H7 (cell line): Measurements from ENCODE around the gene CNTNAP5. TPM values are rescaled to one million over a fixed set of nuclear protein-coding genes. Genes with fewer than 3 reads are reported as not detected.

Experiments
- DNase-seq: peaks from one replicate; pipeline ENCODE4 v3.0.0; 2012
- H3K27me3 ChIP-seq: 2 replicates; pipeline ENCODE4 v1.6.0; 2011; ENCODE audit warnings: mild to moderate bottlenecking, low read length; ENCODE audit not compliant: control insufficient read depth, insufficient read depth
- H3K36me3 ChIP-seq: replicated peaks from 2 replicates; pipeline ENCODE4 v1.5.1; 2011; ENCODE audit warnings: low read length; ENCODE audit not compliant: control insufficient read depth, insufficient read depth
- H3K4me3 ChIP-seq: 2 replicates; pipeline ENCODE4 v1.5.1; 2011; ENCODE audit warnings: low read depth, mild to moderate bottlenecking, control low read depth, low read length, moderate library complexity; ENCODE audit not compliant: insufficient read depth
- total RNA-seq: library from RNA; depleted of rRNA; stranded (reverse); fragments of >200 nt; shearing (Covaris generic); gene quantifications from 2 replicates; pipeline ENCODE4 v1.2.3, GENCODE V29; 2014

CNTNAP5 gene
- total RNA-seq, 1 experiment from 2014 or later: 0.28 TPM

GRCh38 chr2:124585277-124585676 is 560.2 kb downstream of the CNTNAP5 start:
- no peak for DNase-seq
- Histone ChIP-seq H3K36me3 (no peaks in the 10 kb centered on the region), H3K4me3 (no peak overlapping the region), H3K27me3 (no peaks in the 10 kb centered on the region)

- no peaks in the 10 kb centered on the region for H3K36me3 ChIP-seq
- H3K4me3 ChIP-seq: no peak overlapping the region
- no peaks in the 10 kb centered on the region for H3K27me3 ChIP-seq
- no peak for DNase-seq
Observed at GRCh38 chr2:124586210-124586609, 561.1 kb downstream of the CNTNAP5 start.

GRCh38 chr2:124586835-124587234 is 561.7 kb downstream of the CNTNAP5 start:
- Histone ChIP-seq H3K36me3 (no peaks in the 10 kb centered on the region), H3K27me3 (no peaks in the 10 kb centered on the region), H3K4me3 (no peak overlapping the region)
- DNase-seq: no peak

GRCh38 chr2:124589971-124590370 is 564.9 kb downstream of the CNTNAP5 start:
- Histone ChIP-seq H3K27me3 (no peaks in the 10 kb centered on the region), H3K4me3 (no peak overlapping the region), H3K36me3 (no peaks in the 10 kb centered on the region)
- no peak for DNase-seq

- Histone ChIP-seq H3K27me3 (no peaks in the 10 kb centered on the region), H3K4me3 (no peak overlapping the region), H3K36me3 (no peaks in the 10 kb centered on the region)
- DNase-seq: no peak
Observed at GRCh38 chr2:124602759-124603158, 577.7 kb downstream of the CNTNAP5 start.

GRCh38 chr2:124604940-124605339 is 579.9 kb downstream of the CNTNAP5 start:
- no peak for DNase-seq
- no peaks in the 10 kb centered on the region for H3K27me3 ChIP-seq
- H3K36me3 ChIP-seq: no peaks in the 10 kb centered on the region
- no peak overlapping the region for H3K4me3 ChIP-seq

GRCh38 chr2:124607679-124608078 is 582.6 kb downstream of the CNTNAP5 start:
- H3K36me3 ChIP-seq: no peaks in the 10 kb centered on the region
- H3K4me3 ChIP-seq: no peak overlapping the region
- no peaks in the 10 kb centered on the region for H3K27me3 ChIP-seq
- DNase-seq: no peak

- Histone ChIP-seq H3K4me3 (no peak overlapping the region), H3K36me3 (no peaks in the 10 kb centered on the region), H3K27me3 (no peaks in the 10 kb centered on the region)
- DNase-seq: no peak
Observed at GRCh38 chr2:124609667-124610066, 584.6 kb downstream of the CNTNAP5 start.

GRCh38 chr2:124610141-124610540 is 585.1 kb downstream of the CNTNAP5 start:
- H3K4me3 ChIP-seq: no peak overlapping the region
- DNase-seq: no peak
- H3K27me3 ChIP-seq: no peaks in the 10 kb centered on the region
- no peaks in the 10 kb centered on the region for H3K36me3 ChIP-seq

- no peak for DNase-seq
- no peak overlapping the region for H3K4me3 ChIP-seq
- no peaks in the 10 kb centered on the region for H3K36me3 ChIP-seq
- H3K27me3 ChIP-seq: no peaks in the 10 kb centered on the region
Observed at GRCh38 chr2:124610866-124611265, 585.8 kb downstream of the CNTNAP5 start.

GRCh38 chr2:124623560-124623959 is 598.5 kb downstream of the CNTNAP5 start:
- DNase-seq: no peak
- no peaks in the 10 kb centered on the region for H3K36me3 ChIP-seq
- no peaks in the 10 kb centered on the region for H3K27me3 ChIP-seq
- H3K4me3 ChIP-seq: no peak overlapping the region

- Histone ChIP-seq H3K36me3 (no peaks in the 10 kb centered on the region), H3K4me3 (no peak overlapping the region), H3K27me3 (no peaks in the 10 kb centered on the region)
- no peak for DNase-seq
Observed at GRCh38 chr2:124625561-124625960, 600.5 kb downstream of the CNTNAP5 start.

GRCh38 chr2:124626993-124627392 is 601.9 kb downstream of the CNTNAP5 start:
- Histone ChIP-seq H3K27me3 (no peaks in the 10 kb centered on the region), H3K4me3 (no peak overlapping the region), H3K36me3 (no peaks in the 10 kb centered on the region)
- DNase-seq: no peak

- H3K27me3 ChIP-seq: no peaks in the 10 kb centered on the region
- DNase-seq: no peak
- H3K4me3 ChIP-seq: no peak overlapping the region
- no peaks in the 10 kb centered on the region; the same call in 1 of the 2 replicates for H3K36me3 ChIP-seq
Observed at GRCh38 chr2:124633812-124634211, 608.7 kb downstream of the CNTNAP5 start.

GRCh38 chr2:124639524-124639923 is 614.4 kb downstream of the CNTNAP5 start:
- H3K4me3 ChIP-seq: no peak overlapping the region
- no peak for DNase-seq
- H3K36me3 ChIP-seq: no peaks in the 10 kb centered on the region
- no peaks in the 10 kb centered on the region for H3K27me3 ChIP-seq

- no peaks in the 10 kb centered on the region for H3K36me3 ChIP-seq
- H3K27me3 ChIP-seq: no peaks in the 10 kb centered on the region
- DNase-seq: no peak
- H3K4me3 ChIP-seq: no peak overlapping the region
Observed at GRCh38 chr2:124640221-124640750, 615.2 kb downstream of the CNTNAP5 start.
